ENCODE data around the gene TCP11L2. TPM values are rescaled to one million over a fixed set of nuclear protein-coding genes. Genes with fewer than 3 reads are reported as not detected.

The TCP11L2 gene
- total RNA-seq, 1 experiment from 2014 or later: 7.7 TPM

DNA sequence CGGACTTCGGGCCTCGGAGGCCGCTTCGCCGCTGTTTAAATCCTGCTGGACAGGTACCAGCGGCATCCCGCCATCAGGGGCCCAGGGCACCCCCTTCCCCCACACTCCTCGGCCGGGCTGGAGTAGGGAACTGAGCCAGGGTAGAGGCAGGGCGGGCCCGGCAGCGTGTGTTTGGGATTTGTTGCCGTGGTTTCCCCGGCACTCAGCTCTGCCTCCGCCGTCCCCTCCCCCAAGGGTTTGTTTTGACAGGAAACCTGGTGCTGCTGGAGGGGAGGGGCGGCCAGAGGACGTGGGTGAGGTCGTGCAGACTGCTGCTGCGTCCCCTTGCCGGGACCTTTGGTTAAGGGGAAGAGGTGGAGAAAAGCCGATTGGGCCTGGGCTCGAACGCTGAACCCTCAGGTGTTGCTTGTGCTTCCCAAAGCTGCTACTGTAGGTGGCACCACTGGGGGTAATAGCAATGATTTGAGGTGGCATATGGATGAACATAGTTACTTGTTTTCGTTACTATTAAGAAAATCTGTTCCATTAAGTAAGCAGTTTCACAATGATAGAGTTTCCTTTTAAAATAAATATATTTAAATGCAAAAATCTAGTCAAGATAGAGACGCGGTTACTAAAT, 778 bp downstream of the TCP11L2 start:
- peaks cover 6% of the 10 kb centered on the region for H3K4me1 Mint-ChIP-seq (ENCODE audit: low read depth, unreplicated experiment)
- no peaks in the 10 kb centered on the region for H3K36me3 Mint-ChIP-seq (ENCODE audit: insufficient read depth, unreplicated experiment)
- Histone ChIP-seq H3K36me3 (ENCODE audit: control insufficient read depth, insufficient read depth, low read length) (no peaks in the 10 kb centered on the region), H3K27me3 (replicated peaks; ENCODE audit: control insufficient read depth, insufficient read depth, low read length) (no peaks in the 10 kb centered on the region), H3K4me1 (peaks cover 32% of the 10 kb centered on the region), H3K9me3 (no peaks in the 10 kb centered on the region), H3K4me3 (ENCODE audit: low read depth, low read length) (peak overlapping the region; percentile 91)
- ChIA-PET CTCF (no interaction called here), POLR2A (no interaction called here)
- H3K4me3 Mint-ChIP-seq (ENCODE audit: unreplicated experiment): peak overlapping the region; percentile 92
- intact Hi-C loops (cut with micrococcal nuclease; ENCODE audit: unreplicated experiment): loop anchor here (2.0 kb wide), 1 partner anchor 55 kb away; no protein-coding TSS in a partner anchor
- H3K27ac Mint-ChIP-seq (ENCODE audit: unreplicated experiment): peak overlapping the region; percentile 100
- no peaks in the 10 kb centered on the region for H3K9me3 Mint-ChIP-seq (ENCODE audit: unreplicated experiment)
- TF ChIP-seq, protein P1, sequence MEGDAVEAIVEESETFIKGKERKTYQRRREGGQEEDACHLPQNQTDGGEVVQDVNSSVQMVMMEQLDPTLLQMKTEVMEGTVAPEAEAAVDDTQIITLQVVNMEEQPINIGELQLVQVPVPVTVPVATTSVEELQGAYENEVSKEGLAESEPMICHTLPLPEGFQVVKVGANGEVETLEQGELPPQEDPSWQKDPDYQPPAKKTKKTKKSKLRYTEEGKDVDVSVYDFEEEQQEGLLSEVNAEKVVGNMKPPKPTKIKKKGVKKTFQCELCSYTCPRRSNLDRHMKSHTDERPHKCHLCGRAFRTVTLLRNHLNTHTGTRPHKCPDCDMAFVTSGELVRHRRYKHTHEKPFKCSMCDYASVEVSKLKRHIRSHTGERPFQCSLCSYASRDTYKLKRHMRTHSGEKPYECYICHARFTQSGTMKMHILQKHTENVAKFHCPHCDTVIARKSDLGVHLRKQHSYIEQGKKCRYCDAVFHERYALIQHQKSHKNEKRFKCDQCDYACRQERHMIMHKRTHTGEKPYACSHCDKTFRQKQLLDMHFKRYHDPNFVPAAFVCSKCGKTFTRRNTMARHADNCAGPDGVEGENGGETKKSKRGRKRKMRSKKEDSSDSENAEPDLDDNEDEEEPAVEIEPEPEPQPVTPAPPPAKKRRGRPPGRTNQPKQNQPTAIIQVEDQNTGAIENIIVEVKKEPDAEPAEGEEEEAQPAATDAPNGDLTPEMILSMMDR (IDR thresholded peaks at IDR 0.05; ENCODE audit: insufficient read depth in 1 of 2, low read depth in 1 of 2, low read length in 1 of 2, severe bottlenecking in 1 of 2, unreplicated experiment in 1 of 2): no peak
- H3K27me3 Mint-ChIP-seq (ENCODE audit: insufficient read depth, unreplicated experiment): no peaks in the 10 kb centered on the region
- BruUV-seq (replicated peaks): no TSS peak
- peak; percentile 67 to 80 for DNase-seq

DNA sequence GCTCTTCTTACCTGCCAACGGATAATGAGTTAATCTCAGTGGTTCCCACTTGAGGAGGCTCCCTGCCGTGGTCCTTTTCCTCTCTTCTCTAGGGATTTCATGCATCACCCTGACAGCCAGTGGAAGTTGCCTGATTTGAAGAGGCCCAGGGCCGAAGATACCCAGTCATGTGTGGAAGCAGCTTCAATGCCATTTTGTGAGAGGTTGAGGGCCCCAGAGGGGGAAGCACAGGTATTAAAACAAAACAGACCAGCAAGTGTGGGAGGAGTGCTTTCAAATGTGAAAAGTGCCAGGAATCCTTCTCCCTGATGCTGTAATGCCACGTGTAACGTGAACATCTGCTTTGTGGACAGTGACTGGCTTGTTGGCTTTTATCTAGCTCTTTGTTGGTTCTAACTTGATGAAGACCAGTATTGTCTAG, 1.5 kb downstream of the TCP11L2 start:
- intact Hi-C loops (cut with micrococcal nuclease; ENCODE audit: unreplicated experiment): no loop called here
- CTCF ChIA-PET: no interaction called here
- peaks cover 33% of the 10 kb centered on the region for H3K4me1 ChIP-seq

DNA sequence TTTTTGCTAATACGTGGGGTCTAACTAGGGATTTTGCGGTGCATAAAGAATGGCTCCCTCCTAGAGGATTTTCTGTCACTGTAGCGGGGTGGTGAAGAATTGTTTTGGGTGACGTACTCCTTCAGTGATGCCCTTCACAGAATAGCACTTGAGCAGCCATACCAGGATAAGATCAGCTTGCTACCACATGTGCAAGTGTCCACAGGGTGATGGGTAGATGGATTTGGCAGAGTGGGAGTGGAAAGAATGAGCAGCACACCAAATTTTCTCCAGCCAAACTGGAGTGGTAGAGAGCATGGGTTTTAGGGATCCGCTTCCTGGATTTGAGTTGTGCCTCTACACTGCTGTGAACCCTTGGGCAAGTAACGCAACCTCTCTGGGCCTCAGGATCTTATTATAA, 2.3 kb downstream of the TCP11L2 start:
- no peaks in the 10 kb centered on the region for H3K27me3 Mint-ChIP-seq (ENCODE audit: insufficient read depth, unreplicated experiment)
- DNase-seq: no peak
- Histone ChIP-seq H3K4me1 (peaks cover 33% of the 10 kb centered on the region), H3K27me3 (replicated peaks; ENCODE audit: control insufficient read depth, insufficient read depth, low read length) (no peaks in the 10 kb centered on the region), H3K36me3 (ENCODE audit: control insufficient read depth, insufficient read depth, low read length) (no peaks in the 10 kb centered on the region), H3K9me3 (no peaks in the 10 kb centered on the region), H3K4me3 (ENCODE audit: low read depth, low read length) (no peak overlapping the region)
- H3K4me1 Mint-ChIP-seq (ENCODE audit: low read depth, unreplicated experiment): peaks cover 14% of the 10 kb centered on the region
- H3K4me3 Mint-ChIP-seq (ENCODE audit: unreplicated experiment): peak overlapping the region; percentile 92
- BruUV-seq (replicated peaks): no TSS peak
- no peaks in the 10 kb centered on the region for H3K36me3 Mint-ChIP-seq (ENCODE audit: insufficient read depth, unreplicated experiment)
- POLR2A ChIA-PET: no interaction called here
- intact Hi-C loops (cut with micrococcal nuclease; ENCODE audit: unreplicated experiment): no loop called here
- CTCF ChIA-PET: no interaction called here
- H3K27ac Mint-ChIP-seq (ENCODE audit: unreplicated experiment): no peak overlapping the region
- TF ChIP-seq, protein P1 (IDR thresholded peaks at IDR 0.05; ENCODE audit: insufficient read depth in 1 of 2, low read depth in 1 of 2, low read length in 1 of 2, severe bottlenecking in 1 of 2, unreplicated experiment in 1 of 2): no peak
- no peaks in the 10 kb centered on the region for H3K9me3 Mint-ChIP-seq (ENCODE audit: unreplicated experiment)

More for the DNA sequence above, 1.5 kb downstream of the TCP11L2 start:
- no peaks in the 10 kb centered on the region for H3K36me3 Mint-ChIP-seq (ENCODE audit: insufficient read depth, unreplicated experiment)
- Histone ChIP-seq H3K27me3 (replicated peaks; ENCODE audit: control insufficient read depth, insufficient read depth, low read length) (no peaks in the 10 kb centered on the region), H3K4me3 (ENCODE audit: low read depth, low read length) (no peak overlapping the region), H3K9me3 (no peaks in the 10 kb centered on the region), H3K36me3 (ENCODE audit: control insufficient read depth, insufficient read depth, low read length) (no peaks in the 10 kb centered on the region)
- DNase-seq: no peak
- POLR2A ChIA-PET: no interaction called here
- peak overlapping the region; percentile 92 for H3K4me3 Mint-ChIP-seq (ENCODE audit: unreplicated experiment)
- no peaks in the 10 kb centered on the region for H3K9me3 Mint-ChIP-seq (ENCODE audit: unreplicated experiment)
- no TSS peak for BruUV-seq (replicated peaks)
- TF ChIP-seq, protein P1 (IDR thresholded peaks at IDR 0.05; ENCODE audit: insufficient read depth in 1 of 2, low read depth in 1 of 2, low read length in 1 of 2, severe bottlenecking in 1 of 2, unreplicated experiment in 1 of 2): no peak
- H3K27me3 Mint-ChIP-seq (ENCODE audit: insufficient read depth, unreplicated experiment): no peaks in the 10 kb centered on the region
- peaks cover 12% of the 10 kb centered on the region for H3K4me1 Mint-ChIP-seq (ENCODE audit: low read depth, unreplicated experiment)
- no peak overlapping the region for H3K27ac Mint-ChIP-seq (ENCODE audit: unreplicated experiment)

Data from Caco-2 (cell line).